Measurements from ENCODE around the gene AEBP1.
"Not testable (repeated sequence)": the region's sequence is repeated elsewhere in the genome, so short reads cannot be mapped to it uniquely, and the experiment has no call there.

AEBP1 gene

DNA sequence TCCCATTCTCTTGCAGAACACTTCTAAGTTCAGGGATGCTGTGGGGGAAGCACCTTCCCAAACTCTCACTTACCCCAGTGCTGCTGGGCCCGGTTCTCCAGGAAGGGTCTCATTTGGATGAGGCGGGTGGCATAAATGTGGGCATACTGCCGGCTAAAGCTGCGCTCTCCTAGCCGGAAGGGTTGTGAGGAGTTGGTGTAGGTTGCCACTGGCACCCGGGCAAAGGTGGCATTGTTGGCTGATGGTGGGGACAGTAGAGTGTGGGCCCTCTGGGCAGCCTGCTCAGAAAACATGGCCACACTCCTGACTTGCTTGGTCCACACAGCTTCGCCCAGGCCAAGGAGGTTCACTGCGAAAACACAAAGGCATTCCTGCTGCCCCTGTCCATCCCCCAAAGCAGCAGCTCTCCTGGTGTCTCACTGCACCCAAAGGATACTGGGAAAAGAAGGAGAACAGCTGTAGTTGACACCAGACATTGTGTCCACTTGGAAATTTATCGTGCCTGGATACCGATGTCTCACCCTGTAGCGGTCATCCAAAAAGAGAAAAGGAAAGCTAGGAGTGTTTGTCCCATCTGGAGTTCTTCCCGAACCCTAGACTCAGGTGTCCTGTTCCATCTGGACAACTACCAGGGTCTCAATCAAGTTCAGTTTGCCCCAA lies 17.7 kb downstream of the AEBP1 start:
- no peak for DNase-seq

DNA sequence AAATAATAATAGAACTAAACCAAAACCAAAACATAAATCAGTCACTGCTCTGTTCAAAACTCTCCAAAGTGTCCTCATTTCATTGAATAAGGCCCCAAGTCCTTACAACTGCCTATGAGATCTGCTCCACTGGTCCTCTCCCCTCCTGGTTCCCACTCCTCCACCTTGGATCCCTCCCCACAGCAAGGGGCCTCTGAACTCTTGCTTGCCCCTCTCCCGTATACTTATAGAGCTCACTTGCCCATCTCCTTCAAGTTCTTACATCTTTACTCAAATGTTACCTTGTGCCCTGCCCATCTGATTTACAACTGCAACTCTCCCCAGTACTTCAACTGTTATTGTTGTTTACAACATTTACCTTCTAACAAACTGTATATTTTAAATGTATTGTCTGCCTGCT lies 18.4 kb downstream of the AEBP1 start:
- no peak for DNase-seq

DNA sequence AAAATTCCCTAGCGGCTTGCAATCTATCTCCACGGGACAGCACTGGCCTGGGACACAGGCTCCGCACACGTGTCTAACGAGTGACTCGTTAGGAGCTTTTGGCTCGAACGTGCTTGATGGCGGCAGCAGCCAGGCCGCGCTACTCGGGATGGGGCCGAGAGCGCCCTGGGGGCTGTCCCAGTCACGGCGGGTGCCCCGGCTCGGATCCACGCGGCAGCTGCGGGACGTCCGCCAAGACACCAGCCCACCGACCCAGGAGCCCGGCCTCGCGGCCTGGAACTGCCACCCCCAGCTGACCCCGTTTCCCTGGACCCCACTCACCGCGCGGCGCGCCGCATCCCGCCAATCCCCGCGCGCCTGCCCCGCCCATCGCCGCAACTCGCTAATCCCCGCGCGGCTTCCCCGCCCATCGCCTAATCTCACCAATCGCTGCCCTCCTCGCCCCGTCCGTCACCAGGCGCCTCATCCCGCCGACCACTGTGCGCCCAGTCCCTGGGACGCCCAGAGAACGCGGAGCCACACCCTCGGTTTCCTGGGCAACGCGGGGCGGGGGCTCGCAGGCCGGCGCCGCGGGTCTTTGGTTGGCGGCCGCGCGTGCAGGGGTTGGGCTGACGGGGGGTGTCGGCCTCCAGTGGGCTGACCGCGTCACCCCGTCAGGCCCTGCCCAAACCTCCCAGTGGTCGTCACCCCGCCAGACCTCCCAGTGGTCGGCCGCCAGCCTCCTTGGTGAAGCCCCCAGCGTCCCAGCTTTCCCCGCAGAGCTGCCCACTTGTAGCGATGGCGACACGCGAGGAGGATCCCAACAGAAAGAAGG lies 19.3 kb downstream of the AEBP1 start, which contains the start of gene POLD2:
POLD2 (minus strand) TSS at position 359 of the 814 bp plus-strand sequence. CDS start 1,495 bp downstream, outside the sequence.
- peak; percentile 92 to 98 for DNase-seq

DNA sequence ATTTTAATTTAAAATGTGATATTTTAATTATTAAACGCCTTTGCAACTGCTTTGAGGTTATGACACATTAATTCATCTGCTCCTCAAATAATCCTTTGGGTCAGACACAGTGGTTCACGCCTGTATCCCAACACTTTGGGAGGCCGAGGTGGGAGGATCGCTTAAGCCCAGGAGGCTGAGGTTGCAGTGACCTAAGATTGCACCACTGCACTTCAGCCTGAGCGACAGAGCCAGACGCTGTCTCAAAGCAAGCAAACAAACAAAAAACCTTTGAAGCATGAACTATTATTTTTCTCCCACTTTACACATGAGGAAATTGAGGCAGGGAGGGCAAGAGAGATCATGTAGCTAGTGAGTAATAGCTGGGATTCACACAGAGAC lies 20.7 kb downstream of the AEBP1 start:
- DNase-seq = no peak

DNA sequence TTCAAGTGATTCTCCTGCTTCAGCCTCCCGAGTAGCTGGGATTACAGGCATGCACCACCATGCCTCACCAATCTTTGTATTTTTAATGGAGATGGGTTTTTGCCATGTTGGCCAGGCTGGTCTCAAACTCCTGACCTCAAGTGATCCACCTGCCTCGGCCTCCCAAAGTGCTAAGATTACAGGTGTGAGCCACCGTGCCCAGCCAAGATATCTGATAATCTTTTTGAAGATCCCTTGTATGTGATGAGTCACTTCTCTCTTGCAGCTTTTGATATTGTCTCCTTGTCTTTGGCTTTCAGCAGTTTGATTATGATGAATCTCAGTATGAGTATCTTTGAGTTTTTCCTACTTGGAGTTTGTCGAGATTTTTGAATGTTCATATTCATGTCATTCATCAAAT lies 22.4 kb downstream of the AEBP1 start:
- DNase-seq = not testable (repeated sequence)

DNA sequence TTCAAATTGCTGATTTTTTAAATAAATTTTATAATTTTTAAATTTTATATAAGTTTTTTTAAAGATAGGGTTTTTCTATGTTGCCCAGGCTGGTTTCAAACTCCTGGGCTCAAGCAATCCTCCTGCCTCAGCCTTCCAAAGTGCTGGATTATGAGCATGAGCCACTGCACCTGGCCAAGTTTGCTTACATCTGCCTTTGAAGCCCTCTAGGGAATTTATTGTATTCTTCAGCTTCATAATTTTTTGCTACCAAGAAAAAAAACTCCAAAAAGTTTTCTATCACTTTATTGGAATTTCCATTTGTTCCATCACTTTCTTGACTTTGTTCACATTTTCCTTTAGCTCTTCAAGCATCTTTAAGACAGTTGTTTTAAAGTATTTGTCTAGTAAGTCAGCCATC lies 23.0 kb downstream of the AEBP1 start:
- DNase-seq = no peak

DNA sequence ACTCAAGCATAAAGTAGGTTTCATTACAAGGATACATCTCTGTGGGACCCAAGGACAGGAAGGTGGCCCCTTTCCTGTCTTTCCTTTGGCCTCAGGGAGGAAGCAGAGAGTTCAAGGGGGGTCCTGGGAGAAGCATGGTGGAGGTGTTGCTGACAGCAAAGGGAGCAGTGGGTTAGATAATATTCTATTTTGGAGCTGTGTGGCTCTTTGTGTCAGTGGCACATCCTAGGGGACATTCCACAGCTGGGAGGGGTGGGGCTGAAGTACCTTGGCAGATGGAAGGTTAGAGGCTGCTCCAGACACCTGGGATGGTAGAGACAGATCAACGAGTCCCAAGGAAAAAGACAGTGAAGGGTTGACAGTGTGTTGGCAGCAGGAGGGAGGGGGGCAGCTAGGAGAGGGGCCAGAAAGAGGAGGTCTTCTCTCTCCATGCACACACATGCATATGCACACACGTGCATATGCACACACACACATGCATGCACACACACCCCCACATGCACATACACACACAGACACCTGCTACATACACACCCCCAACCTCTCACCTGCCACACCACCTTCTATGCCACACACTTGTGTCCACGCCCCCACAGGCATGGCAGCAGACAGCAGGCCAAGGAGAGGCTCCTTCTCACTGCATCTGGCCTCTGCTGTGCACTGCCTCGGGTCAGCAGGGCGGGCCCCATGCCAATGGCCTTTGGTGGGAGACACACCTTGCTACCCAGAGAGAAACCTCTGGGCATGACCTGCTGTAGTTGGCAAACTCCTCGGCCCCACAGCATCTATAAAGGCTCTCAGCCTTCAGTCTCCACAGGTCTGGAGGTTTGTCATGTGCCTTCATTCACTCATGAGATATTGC lies 24.8 kb downstream of the AEBP1 start:
- DNase-seq = no peak

DNA sequence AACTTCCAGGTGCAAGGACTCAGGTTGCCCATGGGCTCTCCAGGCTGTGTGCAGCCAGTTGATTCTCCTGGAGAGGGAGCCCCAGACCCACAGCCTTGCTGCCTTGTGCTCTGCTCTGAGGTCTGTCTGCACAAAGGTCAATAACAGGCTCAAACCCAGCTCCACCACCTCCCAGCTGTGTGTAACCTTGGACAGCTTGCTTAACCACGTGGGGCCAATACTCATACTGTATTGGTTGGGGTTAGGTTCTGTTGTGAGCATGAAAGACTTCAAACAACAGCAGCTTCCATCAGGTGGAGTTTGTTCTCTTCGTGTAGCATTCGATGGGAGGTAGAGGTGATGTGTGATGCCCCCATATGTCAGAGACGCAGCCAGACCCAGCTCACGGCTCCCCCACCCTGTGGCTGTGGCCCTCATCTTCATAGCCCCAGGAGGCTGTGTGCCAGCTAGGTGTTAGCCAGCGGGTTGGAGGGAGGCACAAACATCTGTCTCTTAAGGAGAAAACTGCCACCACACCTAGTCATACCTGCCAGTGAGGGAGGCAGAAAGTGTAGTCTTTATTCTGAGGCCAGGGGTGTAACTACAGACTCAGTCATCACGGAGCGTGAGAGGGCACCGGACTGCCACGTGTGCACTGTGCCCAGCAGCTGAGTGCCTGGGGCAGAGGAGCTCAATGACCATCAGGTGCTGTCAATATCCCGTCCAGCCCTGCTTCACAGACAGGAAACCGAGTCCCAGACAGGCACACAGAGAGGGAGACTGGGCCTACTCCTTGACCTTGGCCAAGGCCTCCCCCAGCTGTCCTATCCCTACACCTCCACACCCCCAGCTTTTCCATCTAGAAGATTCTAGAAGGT lies 27.3 kb downstream of the AEBP1 start:
- DNase-seq = no peak

DNA sequence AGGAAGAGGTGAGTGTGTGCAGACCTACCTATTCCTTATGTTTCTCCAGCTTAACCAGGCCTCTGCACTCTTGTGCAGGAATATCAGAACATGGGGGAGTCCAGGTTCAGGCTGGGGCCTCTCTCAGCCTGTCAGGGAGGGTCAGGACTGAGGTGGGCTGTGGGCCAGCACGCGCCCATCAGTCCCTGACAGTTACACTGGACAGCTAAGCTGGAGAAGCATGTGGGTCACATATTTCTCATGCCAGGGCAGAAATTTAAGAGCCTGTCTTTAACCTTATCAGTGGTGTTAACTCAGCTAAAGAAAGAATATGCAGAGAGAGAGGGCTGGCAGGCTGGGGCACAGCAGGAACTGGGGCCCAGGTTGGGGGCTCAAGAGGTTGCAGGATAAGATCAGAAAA lies 27.9 kb downstream of the AEBP1 start:
- DNase-seq = no peak

DNA sequence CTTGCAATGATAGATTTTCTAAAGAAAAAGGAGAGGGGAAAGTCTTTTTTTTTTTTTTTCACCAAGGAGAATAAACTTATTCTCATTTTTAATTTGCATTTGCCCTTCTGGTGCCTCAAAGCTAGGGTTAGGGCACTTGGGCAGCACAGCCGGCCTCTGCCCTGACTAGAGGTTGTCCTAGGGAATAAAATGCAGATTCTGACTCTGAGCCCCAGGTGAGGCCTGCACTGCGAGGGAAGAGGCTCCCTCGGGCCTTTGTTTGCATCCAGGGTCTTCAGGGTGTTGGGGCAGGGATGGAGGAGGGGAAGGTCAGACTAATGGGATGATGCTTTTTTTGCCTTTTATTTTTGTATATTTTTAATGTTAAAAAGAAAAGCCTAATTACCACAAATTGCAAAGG lies 29.1 kb downstream of the AEBP1 start:
- no peak for DNase-seq

DNA sequence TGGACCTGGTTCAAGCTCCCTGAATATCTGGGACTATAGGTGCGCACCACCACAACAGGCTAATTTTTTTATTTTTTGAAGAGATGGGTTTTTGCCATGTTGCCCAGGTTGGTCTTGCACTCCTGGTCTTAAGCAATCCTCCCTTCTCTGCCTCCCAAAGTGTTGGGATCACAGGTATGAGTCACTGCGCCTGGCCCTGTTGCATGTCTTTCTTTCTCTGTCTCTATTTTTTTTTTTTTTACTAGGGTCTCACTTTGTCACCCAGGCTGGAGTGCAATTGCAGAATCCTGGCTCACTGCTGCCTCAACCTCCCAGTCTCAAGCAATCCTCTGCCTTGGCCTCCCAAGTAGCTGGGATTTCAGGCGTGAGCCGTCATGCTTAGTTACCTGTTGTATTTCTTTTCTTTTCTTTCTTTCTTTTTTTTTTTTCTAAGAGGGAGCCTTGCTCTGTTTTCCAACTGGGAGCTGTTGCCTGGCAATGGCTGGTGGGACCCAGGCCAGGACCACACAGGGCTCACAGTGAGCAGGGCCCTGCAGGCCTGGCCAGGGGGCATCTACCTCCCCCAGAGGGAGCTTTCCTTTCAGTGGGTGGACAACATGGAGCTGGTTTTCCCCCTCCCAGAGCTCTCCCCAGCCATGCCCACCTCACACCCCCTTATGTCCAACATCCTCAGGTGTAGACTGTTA lies 30.9 kb downstream of the AEBP1 start:
- DNase-seq = no peak

DNA sequence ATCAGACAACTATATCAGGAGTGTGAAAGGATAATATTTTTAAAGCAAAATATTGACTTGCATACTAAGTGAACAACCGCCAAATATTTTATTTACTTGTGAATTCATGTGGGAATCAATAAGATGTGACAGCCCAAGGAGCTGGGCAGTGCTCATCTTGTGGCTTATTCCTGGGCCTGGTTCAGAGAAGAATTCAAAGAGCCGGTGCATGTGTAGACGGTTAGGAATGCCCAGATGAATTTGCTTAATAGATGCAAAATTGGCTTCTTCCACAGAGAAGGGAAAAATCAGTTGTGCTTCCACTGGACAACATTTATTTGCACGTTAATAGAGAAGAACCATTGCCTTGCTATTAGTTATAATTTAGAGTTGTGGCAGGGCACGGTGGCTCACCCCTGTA lies 32.6 kb downstream of the AEBP1 start:
- no peak for DNase-seq

DNA sequence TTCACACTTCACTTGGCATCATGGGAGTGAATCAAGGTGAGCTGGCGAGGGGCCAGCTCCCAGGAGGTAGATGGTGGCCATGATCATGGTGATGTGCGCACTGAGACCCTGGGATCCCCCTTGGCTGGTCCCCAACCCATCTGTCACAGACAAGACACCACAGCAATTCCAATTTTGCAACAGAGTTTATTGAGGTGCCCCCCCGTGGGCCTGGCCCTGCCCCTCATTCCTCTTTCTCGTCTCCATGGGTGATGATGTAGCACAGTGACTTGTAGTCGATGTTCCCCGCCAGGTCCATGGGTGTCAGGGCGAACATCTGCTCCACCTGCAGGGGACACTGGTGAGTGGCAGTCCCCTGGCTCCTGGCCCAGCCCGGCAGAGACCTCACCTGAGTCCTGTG lies 34.6 kb downstream of the AEBP1 start:
- no peak for DNase-seq

DNA sequence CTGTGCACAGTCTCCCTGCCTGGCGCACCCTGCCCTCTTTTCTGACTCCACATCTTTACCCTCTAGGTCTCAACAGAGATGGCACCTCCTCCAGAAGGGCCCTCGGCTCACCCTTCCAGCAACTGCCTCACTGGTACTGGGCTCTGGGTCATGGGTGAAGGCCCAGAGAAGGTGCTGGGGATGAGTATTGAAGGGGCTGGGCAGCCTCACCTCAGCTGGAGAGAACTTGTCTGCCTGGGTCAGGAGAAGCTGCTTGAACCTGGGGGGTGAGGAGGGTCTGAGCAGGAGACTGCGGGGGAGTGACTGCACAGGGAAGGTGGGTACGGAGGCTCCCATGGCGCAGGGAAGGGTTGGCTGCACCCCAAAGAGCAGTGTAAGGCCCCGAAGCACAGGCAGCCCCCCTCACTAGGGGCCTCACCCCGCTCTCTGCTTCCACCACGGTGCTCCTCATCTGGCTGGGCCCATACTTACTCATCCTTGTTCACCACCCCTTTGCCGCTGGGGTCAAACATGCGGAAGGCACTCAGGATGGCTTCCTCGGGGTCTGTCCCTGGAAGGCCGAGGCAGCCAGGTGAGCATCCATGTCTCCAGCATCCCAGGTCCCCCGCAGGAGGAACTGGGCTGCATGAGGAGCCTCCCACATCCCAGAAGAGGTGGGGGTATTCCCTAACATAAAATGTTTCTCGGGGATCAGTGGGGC lies 35.3 kb downstream of the AEBP1 start:
- no peak for DNase-seq

DNA sequence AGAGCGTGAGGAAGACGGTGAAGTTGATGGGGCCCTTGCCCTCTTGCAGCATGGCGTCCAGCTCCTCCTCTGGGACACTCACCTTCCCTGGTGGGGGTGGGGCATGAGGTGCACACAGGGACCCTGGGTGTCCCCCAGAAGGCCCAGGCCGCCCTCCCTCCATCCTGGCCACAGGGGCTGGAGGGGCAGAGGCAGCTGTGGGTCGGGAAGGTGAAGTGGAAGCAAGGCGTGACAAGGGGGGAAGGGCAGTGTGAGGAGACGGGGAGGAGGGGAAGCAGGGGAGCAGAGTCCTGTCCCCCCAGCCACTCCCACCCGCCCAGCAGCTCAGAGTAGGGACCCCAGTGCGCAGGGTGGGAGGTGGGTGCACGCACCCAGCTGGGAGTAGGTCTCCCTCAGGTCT lies 36.2 kb downstream of the AEBP1 start:
- DNase-seq = no peak

DNA sequence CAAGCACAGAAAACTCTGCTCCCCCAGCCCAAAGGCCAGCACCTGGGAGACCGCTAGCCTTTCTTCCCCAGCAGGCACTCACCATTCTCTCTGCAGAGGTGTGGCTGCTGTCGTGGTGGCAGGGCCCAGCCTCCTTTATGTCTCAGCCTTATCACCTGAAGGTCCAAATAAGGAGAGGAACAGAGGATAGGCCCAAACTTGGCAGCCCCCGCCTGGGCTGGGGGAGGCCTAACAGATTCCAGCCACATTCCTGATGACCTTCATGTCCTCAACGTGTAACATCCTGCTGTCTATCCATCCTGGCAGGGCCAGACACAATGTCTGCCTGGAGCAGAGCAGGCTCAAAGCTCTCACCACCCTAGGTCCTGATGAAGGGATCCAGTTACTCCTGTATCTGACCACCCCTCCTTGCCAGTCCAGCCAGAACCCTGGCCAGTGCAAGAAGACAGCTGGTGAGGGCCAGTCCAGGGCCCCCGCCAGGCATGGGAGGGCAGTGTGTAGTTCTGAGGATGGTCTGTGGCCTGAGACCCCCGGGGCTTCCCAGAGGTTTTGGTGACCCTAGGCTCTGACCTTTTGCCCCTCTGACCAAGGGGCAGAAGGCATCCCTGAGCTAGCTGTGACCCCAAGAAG lies 37.2 kb downstream of the AEBP1 start, which contains the start of gene MYL7:
MYL7 (minus strand) TSS at position 112 of the 630 bp plus-strand sequence; CDS start at position 85, 27 bp downstream.
- DNase-seq = no peak

DNA sequence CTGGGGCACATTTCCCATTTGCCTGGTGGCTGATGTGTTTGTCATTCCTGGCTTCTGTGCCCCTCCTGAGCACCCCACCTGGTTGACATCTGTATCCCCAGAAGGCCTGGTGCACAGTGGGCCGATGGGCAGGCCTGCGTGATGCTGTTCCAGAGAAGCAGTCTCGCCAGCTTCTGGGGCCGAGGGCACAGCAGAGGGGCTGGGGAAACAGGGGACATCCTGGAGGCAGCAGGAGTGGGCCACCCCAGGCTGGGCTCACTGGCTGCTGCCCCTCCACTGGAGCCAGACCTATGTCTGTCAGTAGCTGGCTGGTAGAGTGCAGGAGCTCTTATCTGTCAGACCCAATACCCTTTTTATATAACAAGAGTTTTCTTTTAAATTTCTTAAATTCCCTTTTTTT lies 37.9 kb downstream of the AEBP1 start:
- no peak for DNase-seq

DNA sequence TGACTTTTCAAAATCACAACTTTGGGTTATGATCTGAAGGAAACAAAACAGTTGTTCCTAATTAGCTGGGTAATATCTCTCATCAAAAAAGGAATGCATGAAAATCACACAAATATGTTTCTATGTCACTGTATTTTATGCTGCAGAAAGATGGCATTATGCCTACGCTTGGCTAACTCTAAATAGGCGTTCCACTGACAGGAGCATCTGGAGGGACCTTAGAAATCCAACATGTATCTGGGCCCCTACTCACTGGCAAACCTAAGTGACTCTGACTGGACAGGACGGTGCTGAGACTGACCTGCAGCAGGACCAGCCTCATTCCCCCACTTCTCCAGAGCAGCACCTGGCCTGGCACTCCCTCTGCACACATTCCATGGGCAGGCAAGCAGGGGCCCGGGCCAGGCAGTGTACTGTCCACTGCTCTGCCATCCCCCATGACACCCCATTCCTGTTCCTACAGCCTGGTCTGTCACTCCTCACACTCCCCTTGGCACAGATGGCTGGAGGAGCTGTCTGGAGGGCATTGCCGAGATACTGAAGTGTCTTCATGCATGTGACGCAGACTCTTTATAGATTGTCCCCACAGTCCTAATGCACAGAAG lies 39.6 kb downstream of the AEBP1 start:
- DNase-seq = no peak

DNA sequence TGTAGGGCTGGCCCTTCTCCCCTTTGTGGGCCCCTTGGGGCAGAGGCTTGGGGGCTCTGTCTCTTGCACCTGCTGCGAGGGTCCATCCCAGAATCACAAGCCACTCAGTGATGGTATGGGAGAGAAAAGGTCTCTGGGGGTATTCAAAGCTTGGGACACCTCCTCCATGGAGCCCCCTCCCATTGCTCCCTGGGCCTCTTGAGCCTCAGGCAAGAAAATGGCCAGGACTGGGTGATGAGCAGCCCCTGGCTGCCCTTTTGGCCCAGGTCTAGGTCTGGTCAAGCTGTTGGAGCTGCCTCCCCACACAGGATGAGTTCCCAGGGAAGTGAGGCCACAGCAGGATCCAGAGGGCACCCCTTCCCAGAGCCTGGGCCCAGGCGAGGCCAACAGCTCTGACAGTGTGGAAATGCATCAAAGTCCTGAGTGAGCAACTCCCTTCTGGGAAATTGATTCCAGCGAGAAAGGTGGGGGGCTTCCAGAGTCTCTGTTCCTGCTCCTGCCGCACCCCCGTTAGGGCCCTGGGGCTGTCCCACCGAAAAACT lies 40.4 kb downstream of the AEBP1 start:
- DNase-seq = no peak

DNA sequence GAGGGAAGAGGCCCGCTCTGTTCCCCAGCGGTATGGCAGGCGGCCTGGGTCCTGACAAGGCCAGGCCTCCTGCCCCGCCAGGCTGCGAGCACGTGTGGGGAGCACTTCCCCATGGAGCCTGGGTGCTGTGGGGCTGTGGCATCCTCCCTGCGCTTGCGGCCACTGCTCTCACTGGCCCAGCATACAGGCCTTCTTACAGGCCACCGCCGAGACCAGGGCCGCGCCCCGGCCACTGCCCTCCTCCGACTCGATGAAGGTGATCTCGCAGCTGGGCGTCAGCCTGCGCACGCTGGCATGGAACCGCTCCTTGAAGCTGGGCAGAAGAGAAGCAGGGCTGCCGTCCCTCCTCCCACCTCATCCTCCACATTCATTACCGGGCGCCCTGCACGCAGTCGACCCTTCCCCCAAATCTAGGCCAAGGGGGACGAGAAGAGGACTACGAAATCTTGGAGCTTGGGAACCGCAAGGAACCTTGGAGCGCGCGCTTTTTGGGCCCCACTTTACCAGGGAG lies 40.9 kb downstream of the AEBP1 start:
- DNase-seq = no peak

All from hippocampal formation (tissue), 2 donors.